ENCODE measurements around the gene ARID1B. TPM values are rescaled to one million over a fixed set of nuclear protein-coding genes. Genes with fewer than 3 reads are reported as not detected.

The ARID1B gene
- total RNA-seq, 1 donor from 2014 or later, result 16.3 TPM

GRCh38 chr6:157240960-157241311 lies 463.8 kb downstream of the ARID1B start:
- TF ChIP-seq CTCF (IDR thresholded peaks at IDR 0.05; ENCODE audit: insufficient read depth, low read length, severe bottlenecking), result no peak
- DNase-seq (ENCODE audit: low read depth), result no peak
- Histone ChIP-seq H3K36me3 (ENCODE audit: control insufficient read depth, insufficient read depth, low read length) (no peaks in the 10 kb centered on the region), H3K4me3 (ENCODE audit: low read depth, low read length) (no peak overlapping the region), H3K27me3 (ENCODE audit: control insufficient read depth, insufficient read depth, low read length) (peaks cover 10% of the 10 kb centered on the region)
- FAIRE-seq, result no peak

- peaks cover 6% of the 10 kb centered on the region for H3K27me3 ChIP-seq (ENCODE audit: control insufficient read depth, insufficient read depth, low read length)
- TF ChIP-seq CTCF (IDR thresholded peaks at IDR 0.05; ENCODE audit: insufficient read depth, low read length, severe bottlenecking), result no peak
- H3K4me3 ChIP-seq (ENCODE audit: low read depth, low read length), result no peak overlapping the region
- no peak for DNase-seq (ENCODE audit: low read depth)
- no peaks in the 10 kb centered on the region for H3K36me3 ChIP-seq (ENCODE audit: control insufficient read depth, insufficient read depth, low read length)
- no peak for FAIRE-seq
Observed at GRCh38 chr6:157242791-157243190, 465.6 kb downstream of the ARID1B start.

- peak; percentile 16 for DNase-seq (ENCODE audit: low read depth)
- FAIRE-seq, result no peak
Observed at GRCh38 chr6:157244175-157244574, 467.0 kb downstream of the ARID1B start.

GRCh38 chr6:157244780-157245179 lies 467.6 kb downstream of the ARID1B start:
- Histone ChIP-seq H3K27me3 (ENCODE audit: control insufficient read depth, insufficient read depth, low read length) (peaks cover 6% of the 10 kb centered on the region), H3K36me3 (ENCODE audit: control insufficient read depth, insufficient read depth, low read length) (no peaks in the 10 kb centered on the region), H3K4me3 (ENCODE audit: low read depth, low read length) (no peak overlapping the region)
- no peak for DNase-seq (ENCODE audit: low read depth)
- no peak for FAIRE-seq
- TF ChIP-seq CTCF (IDR thresholded peaks at IDR 0.05; ENCODE audit: insufficient read depth, low read length, severe bottlenecking), result no peak

More at GRCh38 chr6:157244175-157244574, 467.0 kb downstream of the ARID1B start:
- H3K27me3 ChIP-seq (ENCODE audit: control insufficient read depth, insufficient read depth, low read length), result peaks cover 6% of the 10 kb centered on the region
- no peaks in the 10 kb centered on the region for H3K36me3 ChIP-seq (ENCODE audit: control insufficient read depth, insufficient read depth, low read length)
- TF ChIP-seq CTCF (IDR thresholded peaks at IDR 0.05; ENCODE audit: insufficient read depth, low read length, severe bottlenecking), result no peak
- no peak overlapping the region for H3K4me3 ChIP-seq (ENCODE audit: low read depth, low read length)

- DNase-seq (ENCODE audit: low read depth) (no peak), FAIRE-seq (no peak)
- Histone ChIP-seq H3K27me3 (ENCODE audit: control insufficient read depth, insufficient read depth, low read length) (peaks cover 6% of the 10 kb centered on the region), H3K36me3 (ENCODE audit: control insufficient read depth, insufficient read depth, low read length) (no peaks in the 10 kb centered on the region), H3K4me3 (ENCODE audit: low read depth, low read length) (no peak overlapping the region)
- no peak for TF ChIP-seq CTCF (IDR thresholded peaks at IDR 0.05; ENCODE audit: insufficient read depth, low read length, severe bottlenecking)
Observed at GRCh38 chr6:157245436-157245835, 468.3 kb downstream of the ARID1B start.

GRCh38 chr6:157246048-157246630 lies 469.0 kb downstream of the ARID1B start:
- Histone ChIP-seq H3K27me3 (ENCODE audit: control insufficient read depth, insufficient read depth, low read length) (peaks cover 6% of the 10 kb centered on the region), H3K36me3 (ENCODE audit: control insufficient read depth, insufficient read depth, low read length) (no peaks in the 10 kb centered on the region), H3K4me3 (ENCODE audit: low read depth, low read length) (no peak overlapping the region)
- DNase-seq (ENCODE audit: low read depth) (no peak), FAIRE-seq (no peak)
- TF ChIP-seq CTCF (IDR thresholded peaks at IDR 0.05; ENCODE audit: insufficient read depth, low read length, severe bottlenecking), result no peak
